Esophagus squamous epithelium (tissue), 4 donors: ENCODE measurements around the gene RACK1.

Source experiments
- CTCF ChIP-seq, 6 experiments: fragments of 450-650 bp in 4 of 6; fragments of 200-600 bp in 2 of 6; sonication (generic) in 2 of 6; IDR thresholded peaks; one replicate each; pipeline ENCODE4 v1.5.1; 2016 to 2019; ENCODE audit warnings: antibody characterized with exemption in 6 of 6, mild to moderate bottlenecking in 4 of 6, moderate library complexity in 4 of 6
- POLR2A ChIP-seq, 4 donors: fragments of 450-650 bp; IDR thresholded peaks; one replicate each; pipeline ENCODE4 v1.6.1; 2017; ENCODE audit warnings: antibody characterized with exemption in 4 of 4, mild to moderate bottlenecking in 4 of 4, moderate library complexity in 3 of 4

GRCh38 chr5:181232593-181232992 is 11.1 kb downstream of the RACK1 start:
- no peak for TF ChIP-seq CTCF (IDR thresholded peaks at IDR 0.05)
- TF ChIP-seq POLR2A (IDR thresholded peaks at IDR 0.05): no peak
